Activated T-cell treated with anti-CD3 and anti-CD28 coated beads, Interleukin-2, amount 50 U/mL, for 24 hours (primary cell): Measurements from ENCODE around the gene STAG1.

Experiments
- DNase-seq: peaks from one replicate; pipeline ENCODE4 v3.0.0-alpha.2; 2020
- H3K27ac Mint-ChIP-seq: 2 replicates; pipeline ENCODE4 v1.8.0; 2020; ENCODE audit warnings: mild to moderate bottlenecking, mixed read lengths
- H3K27me3 Mint-ChIP-seq: 2 replicates; pipeline ENCODE4 v1.8.0; 2020; ENCODE audit warnings: mixed read lengths
- H3K36me3 Mint-ChIP-seq: 2 replicates; pipeline ENCODE4 v1.8.0; 2020; ENCODE audit warnings: low read depth, mixed read lengths
- H3K4me1 Mint-ChIP-seq: 2 replicates; pipeline ENCODE4 v1.8.0; 2020; ENCODE audit warnings: low read depth, mixed read lengths
- H3K4me3 Mint-ChIP-seq: 2 replicates; pipeline ENCODE4 v1.8.0; 2020; ENCODE audit warnings: mild to moderate bottlenecking, moderate library complexity, mixed read lengths
- H3K9me3 Mint-ChIP-seq: 2 replicates; pipeline ENCODE4 v1.8.0; 2020; ENCODE audit warnings: mixed read lengths

The STAG1 gene

GRCh38 chr3:136703429-136703828 lies 48.7 kb downstream of the STAG1 start:
- no peak overlapping the region for H3K27ac Mint-ChIP-seq
- no peak for DNase-seq
- no peaks in the 10 kb centered on the region for H3K27me3 Mint-ChIP-seq
- peaks cover 15% of the 10 kb centered on the region for H3K9me3 Mint-ChIP-seq
- no peak overlapping the region for H3K4me3 Mint-ChIP-seq
- peaks cover 33% of the 10 kb centered on the region for H3K4me1 Mint-ChIP-seq
- H3K36me3 Mint-ChIP-seq = peaks cover 61% of the 10 kb centered on the region

- H3K27me3 Mint-ChIP-seq = no peaks in the 10 kb centered on the region
- peaks cover 40% of the 10 kb centered on the region for H3K9me3 Mint-ChIP-seq
- peaks cover 76% of the 10 kb centered on the region for H3K36me3 Mint-ChIP-seq
- no peak overlapping the region for H3K27ac Mint-ChIP-seq
- no peak for DNase-seq
- H3K4me1 Mint-ChIP-seq = peaks cover 35% of the 10 kb centered on the region
- no peak overlapping the region for H3K4me3 Mint-ChIP-seq
These were observed 52.8 kb downstream of the STAG1 start for GRCh38 chr3:136699271-136699828.

GRCh38 chr3:136698361-136698760 lies 53.8 kb downstream of the STAG1 start:
- H3K4me3 Mint-ChIP-seq = no peak overlapping the region

GRCh38 chr3:136696797-136697196 lies 55.4 kb downstream of the STAG1 start:
- Mint-ChIP-seq H3K4me1 (peaks cover 31% of the 10 kb centered on the region), H3K36me3 (peaks cover 86% of the 10 kb centered on the region), H3K9me3 (peaks cover 43% of the 10 kb centered on the region), H3K4me3 (no peak overlapping the region), H3K27me3 (no peaks in the 10 kb centered on the region), H3K27ac (no peak overlapping the region)
- DNase-seq = no peak

More at GRCh38 chr3:136698361-136698760, 53.8 kb downstream of the STAG1 start:
- peaks cover 80% of the 10 kb centered on the region for H3K36me3 Mint-ChIP-seq
- H3K27me3 Mint-ChIP-seq = no peaks in the 10 kb centered on the region
- no peak overlapping the region for H3K27ac Mint-ChIP-seq
- peaks cover 36% of the 10 kb centered on the region for H3K4me1 Mint-ChIP-seq
- H3K9me3 Mint-ChIP-seq = peaks cover 41% of the 10 kb centered on the region
- DNase-seq = no peak

- Mint-ChIP-seq H3K36me3 (peaks cover 85% of the 10 kb centered on the region), H3K4me1 (peaks cover 41% of the 10 kb centered on the region), H3K27ac (no peak overlapping the region), H3K27me3 (no peaks in the 10 kb centered on the region), H3K9me3 (peaks cover 42% of the 10 kb centered on the region), H3K4me3 (no peak overlapping the region)
- no peak for DNase-seq
These were observed 57.9 kb downstream of the STAG1 start for GRCh38 chr3:136694321-136694720.

GRCh38 chr3:136690599-136690998 lies 61.6 kb downstream of the STAG1 start:
- peaks cover 44% of the 10 kb centered on the region for H3K4me1 Mint-ChIP-seq
- peaks cover 75% of the 10 kb centered on the region for H3K36me3 Mint-ChIP-seq
- H3K27ac Mint-ChIP-seq = no peak overlapping the region

GRCh38 chr3:136685882-136686281 lies 66.3 kb downstream of the STAG1 start:
- H3K27me3 Mint-ChIP-seq = no peaks in the 10 kb centered on the region
- DNase-seq = no peak
- peaks cover 52% of the 10 kb centered on the region for H3K36me3 Mint-ChIP-seq
- H3K9me3 Mint-ChIP-seq = peaks cover 7% of the 10 kb centered on the region
- no peak overlapping the region for H3K27ac Mint-ChIP-seq
- peaks cover 47% of the 10 kb centered on the region for H3K4me1 Mint-ChIP-seq
- no peak overlapping the region for H3K4me3 Mint-ChIP-seq

More at GRCh38 chr3:136690599-136690998, 61.6 kb downstream of the STAG1 start:
- DNase-seq = no peak
- H3K27me3 Mint-ChIP-seq = no peaks in the 10 kb centered on the region
- peaks cover 18% of the 10 kb centered on the region for H3K9me3 Mint-ChIP-seq
- H3K4me3 Mint-ChIP-seq = no peak overlapping the region

GRCh38 chr3:136682740-136683312 lies 69.4 kb downstream of the STAG1 start:
- Mint-ChIP-seq H3K27ac (no peak overlapping the region), H3K36me3 (peaks cover 32% of the 10 kb centered on the region), H3K4me1 (peaks cover 25% of the 10 kb centered on the region), H3K27me3 (no peaks in the 10 kb centered on the region), H3K4me3 (no peak overlapping the region), H3K9me3 (peaks cover 7% of the 10 kb centered on the region)
- DNase-seq = no peak

- H3K9me3 Mint-ChIP-seq = peaks cover 3% of the 10 kb centered on the region
- DNase-seq = no peak
- H3K4me3 Mint-ChIP-seq = no peak overlapping the region
- H3K27ac Mint-ChIP-seq = no peak overlapping the region
- H3K36me3 Mint-ChIP-seq = peaks cover 4% of the 10 kb centered on the region
- no peaks in the 10 kb centered on the region for H3K27me3 Mint-ChIP-seq
- H3K4me1 Mint-ChIP-seq = peaks cover 34% of the 10 kb centered on the region
These were observed 73.2 kb downstream of the STAG1 start for GRCh38 chr3:136678981-136679380.

GRCh38 chr3:136676009-136676408 lies 76.2 kb downstream of the STAG1 start:
- Mint-ChIP-seq H3K36me3 (peaks cover 11% of the 10 kb centered on the region), H3K4me3 (no peak overlapping the region), H3K9me3 (no peaks in the 10 kb centered on the region), H3K27me3 (no peaks in the 10 kb centered on the region), H3K27ac (no peak overlapping the region), H3K4me1 (peaks cover 45% of the 10 kb centered on the region)
- DNase-seq = no peak

- Mint-ChIP-seq H3K9me3 (no peaks in the 10 kb centered on the region), H3K36me3 (peaks cover 17% of the 10 kb centered on the region), H3K27me3 (no peaks in the 10 kb centered on the region), H3K4me3 (no peak overlapping the region), H3K27ac (no peak overlapping the region), H3K4me1 (peaks cover 44% of the 10 kb centered on the region)
- DNase-seq = no peak
These were observed 76.9 kb downstream of the STAG1 start for GRCh38 chr3:136675150-136675858.

GRCh38 chr3:136672457-136672856 lies 79.7 kb downstream of the STAG1 start:
- Mint-ChIP-seq H3K27me3 (no peaks in the 10 kb centered on the region), H3K4me1 (peaks cover 47% of the 10 kb centered on the region), H3K9me3 (no peaks in the 10 kb centered on the region), H3K4me3 (no peak overlapping the region), H3K36me3 (peaks cover 31% of the 10 kb centered on the region), H3K27ac (no peak overlapping the region)
- DNase-seq = no peak

- no peak overlapping the region for H3K27ac Mint-ChIP-seq
- H3K9me3 Mint-ChIP-seq = no peaks in the 10 kb centered on the region
These were observed 80.3 kb downstream of the STAG1 start for GRCh38 chr3:136671921-136672320.

GRCh38 chr3:136670166-136670565 lies 82.0 kb downstream of the STAG1 start:
- H3K36me3 Mint-ChIP-seq = peaks cover 38% of the 10 kb centered on the region
- DNase-seq = no peak
- no peaks in the 10 kb centered on the region for H3K9me3 Mint-ChIP-seq
- H3K4me1 Mint-ChIP-seq = peaks cover 43% of the 10 kb centered on the region
- H3K27me3 Mint-ChIP-seq = no peaks in the 10 kb centered on the region
- no peak overlapping the region for H3K4me3 Mint-ChIP-seq
- no peak overlapping the region for H3K27ac Mint-ChIP-seq

More at GRCh38 chr3:136671921-136672320, 80.3 kb downstream of the STAG1 start:
- no peak overlapping the region for H3K4me3 Mint-ChIP-seq
- peaks cover 47% of the 10 kb centered on the region for H3K4me1 Mint-ChIP-seq
- DNase-seq = no peak
- H3K27me3 Mint-ChIP-seq = no peaks in the 10 kb centered on the region
- H3K36me3 Mint-ChIP-seq = peaks cover 34% of the 10 kb centered on the region

- H3K4me1 Mint-ChIP-seq = peaks cover 43% of the 10 kb centered on the region
- H3K4me3 Mint-ChIP-seq = no peak overlapping the region
- H3K27me3 Mint-ChIP-seq = no peaks in the 10 kb centered on the region
- DNase-seq = no peak
- peaks cover 39% of the 10 kb centered on the region for H3K36me3 Mint-ChIP-seq
- no peak overlapping the region for H3K27ac Mint-ChIP-seq
- no peaks in the 10 kb centered on the region for H3K9me3 Mint-ChIP-seq
These were observed 85.1 kb downstream of the STAG1 start for GRCh38 chr3:136667081-136667480.
